WTC11 (cell line): ENCODE data around the gene KLK14.

ENCODE experiments used
- CREB1 ChIP-seq: sonication (generic); formaldehyde crosslinking; IDR thresholded peaks from 2 replicates; pipeline ENCODE4 v1.8.0; 2023; ENCODE audit warnings: mild to moderate bottlenecking, missing genetic modification reagents
- IRF1 ChIP-seq: sonication (generic); formaldehyde crosslinking; IDR thresholded peaks from 2 replicates; pipeline ENCODE4 v1.8.0; 2023; ENCODE audit warnings: missing genetic modification reagents
- TEAD4 ChIP-seq: sonication (generic); formaldehyde crosslinking; IDR thresholded peaks from 2 replicates; pipeline ENCODE4 v1.8.0; 2022; ENCODE audit warnings: mild to moderate bottlenecking, missing genetic modification reagents
- TF ChIP-seq, protein P1 (sequence below): fragments of 200-600 bp; IDR thresholded peaks from 2 replicates; pipeline ENCODE4 v1.8.0; 2022; ENCODE audit warnings: antibody characterized with exemption

DNA sequence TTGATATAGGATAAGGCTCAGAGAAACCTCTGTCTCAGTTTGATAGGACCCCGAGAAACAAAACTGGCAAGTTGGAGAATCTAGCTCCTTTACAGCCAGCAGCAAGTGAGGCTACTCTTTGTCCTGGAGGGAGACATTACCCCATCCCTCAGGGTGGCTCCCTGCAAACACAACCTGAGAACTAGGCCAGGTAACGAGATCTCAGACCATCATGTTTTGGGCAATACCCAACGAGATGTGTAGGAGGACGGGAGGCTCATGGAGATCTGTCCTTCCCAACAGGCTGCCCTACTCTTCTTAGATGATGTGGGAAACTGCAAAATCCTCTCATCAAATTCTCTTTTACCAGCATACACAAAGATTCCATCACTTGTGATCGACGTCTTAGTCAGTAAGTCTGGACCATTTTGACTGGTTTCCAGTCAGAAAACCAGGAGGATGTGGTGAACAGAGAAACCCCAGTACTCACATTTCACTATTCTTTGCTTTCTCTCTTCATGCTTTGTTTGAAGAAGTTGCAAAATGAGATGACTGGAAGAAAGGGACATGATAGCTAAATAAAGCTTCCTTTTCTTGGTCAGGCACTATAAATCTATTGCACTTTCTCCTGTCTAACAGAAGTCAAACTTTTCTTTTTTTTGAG lies 31.5 kb upstream of the KLK14 start:
- TF ChIP-seq, protein P1, sequence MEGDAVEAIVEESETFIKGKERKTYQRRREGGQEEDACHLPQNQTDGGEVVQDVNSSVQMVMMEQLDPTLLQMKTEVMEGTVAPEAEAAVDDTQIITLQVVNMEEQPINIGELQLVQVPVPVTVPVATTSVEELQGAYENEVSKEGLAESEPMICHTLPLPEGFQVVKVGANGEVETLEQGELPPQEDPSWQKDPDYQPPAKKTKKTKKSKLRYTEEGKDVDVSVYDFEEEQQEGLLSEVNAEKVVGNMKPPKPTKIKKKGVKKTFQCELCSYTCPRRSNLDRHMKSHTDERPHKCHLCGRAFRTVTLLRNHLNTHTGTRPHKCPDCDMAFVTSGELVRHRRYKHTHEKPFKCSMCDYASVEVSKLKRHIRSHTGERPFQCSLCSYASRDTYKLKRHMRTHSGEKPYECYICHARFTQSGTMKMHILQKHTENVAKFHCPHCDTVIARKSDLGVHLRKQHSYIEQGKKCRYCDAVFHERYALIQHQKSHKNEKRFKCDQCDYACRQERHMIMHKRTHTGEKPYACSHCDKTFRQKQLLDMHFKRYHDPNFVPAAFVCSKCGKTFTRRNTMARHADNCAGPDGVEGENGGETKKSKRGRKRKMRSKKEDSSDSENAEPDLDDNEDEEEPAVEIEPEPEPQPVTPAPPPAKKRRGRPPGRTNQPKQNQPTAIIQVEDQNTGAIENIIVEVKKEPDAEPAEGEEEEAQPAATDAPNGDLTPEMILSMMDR: no peak
- TF ChIP-seq IRF1 (CRISPR knock-in tag): no peak
- no peak for TF ChIP-seq CREB1
- no peak for TF ChIP-seq TEAD4 (CRISPR knock-in tag)
